Glutamatergic neuron (in vitro differentiated cells): ENCODE data around the gene OPN5. TPM values are rescaled to one million over a fixed set of nuclear protein-coding genes. Genes with fewer than 3 reads are reported as not detected.

Source experiments
- DNase-seq: peaks from one replicate; pipeline ENCODE4 v3.0.0; 2022
- H3K27ac Mint-ChIP-seq: one replicate; pipeline ENCODE4 v1.8.0; 2020; ENCODE audit warnings: mild to moderate bottlenecking, mixed read lengths, inconsistent platforms; ENCODE audit not compliant: unreplicated experiment
- H3K27me3 Mint-ChIP-seq: one replicate; pipeline ENCODE4 v1.8.0; 2020; ENCODE audit warnings: mild to moderate bottlenecking, moderate library complexity, mixed read lengths, inconsistent platforms; ENCODE audit not compliant: unreplicated experiment
- H3K36me3 Mint-ChIP-seq: one replicate; pipeline ENCODE4 v1.8.0; 2020; ENCODE audit warnings: mild to moderate bottlenecking, mixed read lengths, inconsistent platforms; ENCODE audit not compliant: unreplicated experiment
- H3K4me1 Mint-ChIP-seq: one replicate; pipeline ENCODE4 v1.8.0; 2020; ENCODE audit warnings: mild to moderate bottlenecking, low read depth, mixed read lengths, inconsistent platforms; ENCODE audit not compliant: unreplicated experiment
- H3K4me3 Mint-ChIP-seq: one replicate; pipeline ENCODE4 v1.8.0; 2020; ENCODE audit warnings: mild to moderate bottlenecking, mixed read lengths, inconsistent platforms; ENCODE audit not compliant: unreplicated experiment
- H3K9me3 Mint-ChIP-seq: one replicate; pipeline ENCODE4 v1.8.0; 2020; ENCODE audit warnings: mild to moderate bottlenecking, moderate library complexity, mixed read lengths, inconsistent platforms; ENCODE audit not compliant: unreplicated experiment
- long read RNA-seq: library from polyadenylated mRNA; unstranded; transcript quantifications from one replicate; pipeline ENCODE4 v2.0.0, GENCODE V29; 2020; ENCODE audit not compliant: unreplicated experiment
- total RNA-seq: library from RNA; stranded (reverse); fragmentation: NEBNext Ultra II Directional; extraction: Animal tissue kit (Norgen Biotek cat#: 25700); gene quantifications from one replicate; pipeline ENCODE4 v1.2.1, GENCODE V29; 2021; ENCODE audit not compliant: unreplicated experiment
- TF ChIP-seq, protein P1 (sequence below): fragments of 200-600 bp; sonication (generic); IDR thresholded peaks from one replicate; pipeline ENCODE4 v1.5.0; 2021; ENCODE audit not compliant: partially characterized antibody, unreplicated experiment

OPN5 gene, protein sequence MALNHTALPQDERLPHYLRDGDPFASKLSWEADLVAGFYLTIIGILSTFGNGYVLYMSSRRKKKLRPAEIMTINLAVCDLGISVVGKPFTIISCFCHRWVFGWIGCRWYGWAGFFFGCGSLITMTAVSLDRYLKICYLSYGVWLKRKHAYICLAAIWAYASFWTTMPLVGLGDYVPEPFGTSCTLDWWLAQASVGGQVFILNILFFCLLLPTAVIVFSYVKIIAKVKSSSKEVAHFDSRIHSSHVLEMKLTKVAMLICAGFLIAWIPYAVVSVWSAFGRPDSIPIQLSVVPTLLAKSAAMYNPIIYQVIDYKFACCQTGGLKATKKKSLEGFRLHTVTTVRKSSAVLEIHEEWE
- not detected for total RNA-seq
- long read RNA-seq, result 0 reads

DNA sequence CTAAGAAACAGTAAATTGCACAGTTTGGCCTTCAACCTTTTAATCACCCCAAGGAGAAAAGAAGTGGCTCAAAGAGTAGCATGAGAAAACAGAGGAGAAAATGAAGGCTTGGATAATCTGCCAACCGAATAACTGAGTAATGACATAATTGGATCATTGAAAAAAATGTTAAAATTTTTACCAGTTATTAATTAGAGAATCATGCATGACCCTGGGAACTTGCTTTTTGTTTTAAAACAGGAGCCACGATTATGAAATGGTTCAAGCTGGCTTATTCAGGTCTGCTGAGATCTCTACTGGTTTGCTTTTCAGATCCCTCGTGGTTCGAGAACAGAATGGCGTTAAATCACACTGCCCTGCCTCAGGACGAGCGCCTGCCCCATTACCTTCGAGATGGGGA lies at the start of gene OPN5:
Gene OPN5, plus strand, starts transcription at position 301 of the 400 bp plus-strand sequence. Its CDS starts 35 bp downstream, at position 336.
- H3K27ac Mint-ChIP-seq, result no peak within 1 kb of the TSS
- peaks cover 2% of the 10 kb centered on the region for H3K27me3 Mint-ChIP-seq
- H3K4me1 Mint-ChIP-seq, result no peaks in the 10 kb centered on the region

DNA sequence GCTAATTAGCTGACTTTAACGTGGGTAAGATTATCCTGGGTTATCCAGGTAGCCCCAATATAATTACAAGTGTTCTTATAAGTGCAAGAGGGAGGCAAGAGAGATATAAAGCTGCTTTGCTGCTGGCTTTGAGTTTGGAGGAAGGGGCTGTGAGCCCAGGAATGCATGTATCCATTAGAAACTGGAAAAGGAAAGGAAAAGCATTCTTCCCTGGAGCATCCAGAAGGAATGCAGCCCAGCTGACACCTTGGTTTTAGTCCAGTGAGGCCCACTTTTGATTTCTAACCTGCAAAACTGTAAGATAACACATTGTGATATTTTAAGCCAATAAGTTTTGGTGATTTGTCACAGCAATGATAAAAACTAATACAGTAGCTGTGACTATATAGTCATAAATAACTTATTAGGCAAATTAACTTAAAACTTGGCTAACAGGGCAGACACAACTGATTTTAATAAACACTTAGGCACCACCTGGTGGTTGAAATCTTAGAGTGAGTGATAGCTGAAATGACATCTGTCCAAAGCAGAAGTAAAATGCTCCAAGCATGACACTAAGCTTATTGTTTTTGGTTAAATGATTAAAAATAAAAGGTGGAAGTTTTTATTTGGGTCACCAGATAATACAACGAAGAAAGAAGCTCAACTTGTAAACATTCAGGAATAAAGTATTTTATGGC lies 47.8 kb upstream of the OPN5 start:
- TF ChIP-seq, protein P1, sequence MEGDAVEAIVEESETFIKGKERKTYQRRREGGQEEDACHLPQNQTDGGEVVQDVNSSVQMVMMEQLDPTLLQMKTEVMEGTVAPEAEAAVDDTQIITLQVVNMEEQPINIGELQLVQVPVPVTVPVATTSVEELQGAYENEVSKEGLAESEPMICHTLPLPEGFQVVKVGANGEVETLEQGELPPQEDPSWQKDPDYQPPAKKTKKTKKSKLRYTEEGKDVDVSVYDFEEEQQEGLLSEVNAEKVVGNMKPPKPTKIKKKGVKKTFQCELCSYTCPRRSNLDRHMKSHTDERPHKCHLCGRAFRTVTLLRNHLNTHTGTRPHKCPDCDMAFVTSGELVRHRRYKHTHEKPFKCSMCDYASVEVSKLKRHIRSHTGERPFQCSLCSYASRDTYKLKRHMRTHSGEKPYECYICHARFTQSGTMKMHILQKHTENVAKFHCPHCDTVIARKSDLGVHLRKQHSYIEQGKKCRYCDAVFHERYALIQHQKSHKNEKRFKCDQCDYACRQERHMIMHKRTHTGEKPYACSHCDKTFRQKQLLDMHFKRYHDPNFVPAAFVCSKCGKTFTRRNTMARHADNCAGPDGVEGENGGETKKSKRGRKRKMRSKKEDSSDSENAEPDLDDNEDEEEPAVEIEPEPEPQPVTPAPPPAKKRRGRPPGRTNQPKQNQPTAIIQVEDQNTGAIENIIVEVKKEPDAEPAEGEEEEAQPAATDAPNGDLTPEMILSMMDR, result no peak
- DNase-seq, result no peak
- no peaks in the 10 kb centered on the region for H3K9me3 Mint-ChIP-seq
- H3K27me3 Mint-ChIP-seq, result peaks cover 3% of the 10 kb centered on the region
- no peak overlapping the region for H3K27ac Mint-ChIP-seq
- H3K4me1 Mint-ChIP-seq, result peaks cover 1% of the 10 kb centered on the region
- no peaks in the 10 kb centered on the region for H3K36me3 Mint-ChIP-seq
- no peak overlapping the region for H3K4me3 Mint-ChIP-seq

More for the DNA sequence above, at the start of gene OPN5:
- DNase-seq, result no peak
- Mint-ChIP-seq H3K36me3 (no peaks in the 10 kb centered on the region), H3K9me3 (no peaks in the 10 kb centered on the region), H3K4me3 (no peak within 1 kb of the TSS)
- TF ChIP-seq, protein P1, result no peak

DNA sequence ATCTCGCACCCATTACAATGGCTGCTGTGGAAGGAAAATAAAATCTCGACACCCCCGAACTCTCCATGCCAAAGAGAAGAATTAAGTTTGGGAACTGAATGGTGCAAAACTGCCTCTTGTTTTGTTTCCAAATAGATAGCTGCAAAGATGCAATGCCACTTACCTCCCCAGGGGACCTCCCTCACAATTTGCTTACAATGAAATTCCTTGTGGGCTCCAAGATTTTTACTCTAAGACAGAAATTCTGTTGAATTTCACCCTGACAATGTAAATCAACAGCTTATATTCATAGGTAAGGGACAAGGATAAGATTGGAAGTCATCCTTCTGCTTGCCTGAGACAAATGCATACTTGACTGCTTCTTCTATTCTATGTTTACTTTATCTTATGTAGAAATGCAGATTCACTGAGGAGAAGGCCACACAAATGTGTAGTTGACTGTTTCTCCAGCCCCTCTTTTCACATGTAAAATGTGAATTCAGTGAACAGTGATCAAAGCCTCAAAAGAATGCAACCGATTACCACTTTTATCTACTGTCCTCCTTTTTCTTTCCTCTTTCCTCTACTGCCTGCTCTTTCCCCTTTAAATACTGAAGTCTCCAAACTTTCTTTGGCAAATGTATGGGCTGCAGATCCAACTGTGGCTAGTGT lies 46.9 kb upstream of the OPN5 start:
- H3K36me3 Mint-ChIP-seq, result no peaks in the 10 kb centered on the region
- TF ChIP-seq, protein P1, result no peak
- no peak overlapping the region for H3K4me3 Mint-ChIP-seq
- peaks cover 1% of the 10 kb centered on the region for H3K4me1 Mint-ChIP-seq
- H3K9me3 Mint-ChIP-seq, result no peaks in the 10 kb centered on the region
- no peak for DNase-seq
- peaks cover 3% of the 10 kb centered on the region for H3K27me3 Mint-ChIP-seq
- no peak overlapping the region for H3K27ac Mint-ChIP-seq

DNA sequence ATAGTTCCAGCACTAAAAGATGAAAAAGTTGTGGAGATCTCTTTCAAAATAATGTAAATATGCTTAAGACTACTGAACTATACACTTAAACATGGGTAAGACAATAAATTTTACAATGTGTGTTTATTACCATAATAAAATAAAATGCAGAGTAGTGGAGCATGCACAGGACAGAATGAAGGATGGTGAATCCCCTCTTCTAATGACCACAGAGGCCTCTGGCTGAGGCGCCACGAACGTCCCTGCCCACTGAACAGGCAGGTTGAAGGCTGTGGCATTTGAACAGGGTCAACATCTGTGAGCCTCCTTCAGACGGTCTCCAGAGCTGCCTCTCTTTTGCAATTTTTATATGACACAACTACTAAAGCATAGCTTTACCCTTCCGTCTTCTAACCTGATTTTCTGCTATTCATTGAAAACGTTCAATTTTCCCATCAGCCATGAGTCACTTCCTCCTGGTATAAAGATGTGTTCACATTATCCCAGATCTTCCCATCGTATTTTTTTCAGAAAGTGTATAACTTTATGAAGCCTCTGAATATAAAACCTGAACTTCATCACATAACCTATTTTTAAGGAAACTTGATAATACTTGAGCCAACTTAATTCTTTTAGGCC lies 45.6 kb upstream of the OPN5 start:
- DNase-seq, result no peak
- Mint-ChIP-seq H3K9me3 (no peaks in the 10 kb centered on the region), H3K36me3 (no peaks in the 10 kb centered on the region), H3K27me3 (peaks cover 3% of the 10 kb centered on the region), H3K27ac (no peak overlapping the region), H3K4me3 (no peak overlapping the region), H3K4me1 (peaks cover 1% of the 10 kb centered on the region)
- TF ChIP-seq, protein P1, result no peak
